Thyroid gland (tissue), 4 donors: ENCODE data around the gene TRIM7. TPM values are rescaled to one million over a fixed set of nuclear protein-coding genes. Genes with fewer than 3 reads are reported as not detected.

Experiments
- DNase-seq, 2 donors: peaks; one replicate each; pipeline ENCODE4 v3.0.0-alpha.2; 2019
- H3K27ac ChIP-seq, 3 donors: fragments of 200-600 bp; sonication (generic); 1 replicate in 2 of 3; 2 replicates in 1 of 3; pipeline ENCODE4 v1.5.1; 2016 to 2019; ENCODE audit warnings: mild to moderate bottlenecking in 1 of 3, moderate library complexity in 1 of 3
- H3K27me3 ChIP-seq: fragments of 200-600 bp; sonication (generic); one replicate; pipeline ENCODE4 v1.5.1; 2019
- H3K36me3 ChIP-seq, 2 donors: fragments of 200-600 bp; sonication (generic); one replicate each; pipeline ENCODE4 v1.5.1; 2016 to 2019
- H3K4me1 ChIP-seq, 2 donors: fragments of 200-600 bp; sonication (generic); one replicate each; pipeline ENCODE4 v1.5.1; 2017 to 2019
- H3K4me3 ChIP-seq, 3 donors: fragments of 200-600 bp; sonication (generic); replicated peaks in 1 of 3; 1 replicate in 2 of 3; 2 replicates in 1 of 3; pipeline ENCODE4 v1.5.1; 2016; ENCODE audit warnings: mild to moderate bottlenecking in 1 of 3
- H3K9me3 ChIP-seq: fragments of 200-600 bp; sonication (generic); one replicate; pipeline ENCODE4 v1.5.1; 2017
- CTCF ChIP-seq, 6 experiments: fragments of 200-600 bp in 3 of 6; fragments of 450-650 bp in 3 of 6; sonication (generic) in 3 of 6; IDR thresholded peaks; one replicate each; pipeline ENCODE4 v1.5.1; 2016 to 2019; ENCODE audit warnings: antibody characterized with exemption in 6 of 6, mild to moderate bottlenecking in 2 of 6, inconsistent platforms in 1 of 6, moderate library complexity in 1 of 6
- POLR2A ChIP-seq, 2 donors: fragments of 450-650 bp; IDR thresholded peaks; one replicate each; pipeline ENCODE4 v1.6.1; 2017; ENCODE audit warnings: antibody characterized with exemption in 2 of 2, mild to moderate bottlenecking in 2 of 2, moderate library complexity in 1 of 2
- WGBS, 2 donors: methylation state at CpG; one replicate each; pipeline ENCODE4 v1.1.5; 2017; 5-methylcytosine and 5-hydroxymethylcytosine counted together
- intact Hi-C: fragments of 100-400 bp; cut with DNase I; formaldehyde crosslinking; loops from one replicate; pipeline ENCODE4 v1.15.1; 2023
- total RNA-seq, 4 donors: library from RNA; depleted of rRNA; stranded (reverse); fragments of >200 nt; gene quantifications; one replicate each; pipeline ENCODE4 v1.2.3, GENCODE V29; 2016

TRIM7 gene
- 10 to 100 TPM; 12.3 to 14.2 (median 13.0) TPM for total RNA-seq

GRCh38 chr5:181204826-181205760 is at the start of gene TRIM7:
Gene TRIM7 (minus strand): TSS chr5:181205196. CDS start chr5:181205110, 86 bp downstream.
- no peaks in the 10 kb centered on the region for H3K27me3 ChIP-seq
- H3K4me3 ChIP-seq: peak within 1 kb of the TSS; percentile 59 to 64 (median 60)
- 4 to 6% methylated on average over 18 to 32 of the region's 94 CpGs for WGBS, 2 donors
- H3K36me3 ChIP-seq: no peaks in the 10 kb centered on the region
- no peak for TF ChIP-seq CTCF (IDR thresholded peaks at IDR 0.05)
- TF ChIP-seq POLR2A (IDR thresholded peaks at IDR 0.05): peak in 1 of 2 donors; percentile 53
- H3K9me3 ChIP-seq: no peaks in the 10 kb centered on the region
- intact Hi-C loops: no loop called here
- H3K4me1 ChIP-seq: peaks cover 12 to 16% of the 10 kb centered on the region in 2 donors
- peak within 1 kb of the TSS; percentile 58 to 83 (median 70) for H3K27ac ChIP-seq
- DNase-seq: peak; percentile 76

- Histone ChIP-seq H3K4me1 (peaks cover 54 to 71% of the 10 kb centered on the region in 2 donors), H3K9me3 (no peaks in the 10 kb centered on the region), H3K27me3 (no peaks in the 10 kb centered on the region), H3K4me3 (peak overlapping the region in 2 of 3 donors; percentile 3 to 79), H3K36me3 (no peaks in the 10 kb centered on the region), H3K27ac (peak overlapping the region; percentile 26 to 95 (median 64))
- intact Hi-C loops: no loop called here
- peak in 1 of 2 donors; percentile 12 for TF ChIP-seq POLR2A (IDR thresholded peaks at IDR 0.05)
- no peak for TF ChIP-seq CTCF (IDR thresholded peaks at IDR 0.05)
- 63 to 73% methylated on average over 4 of the region's 4 CpGs for WGBS, 2 donors
- no peak for DNase-seq
Measured at GRCh38 chr5:181248277-181248676, 43.3 kb upstream of the TRIM7 start.

GRCh38 chr5:181246276-181247049 is 41.5 kb upstream of the TRIM7 start:
- Histone ChIP-seq H3K36me3 (peaks cover 7 to 8% of the 10 kb centered on the region in 2 donors), H3K27me3 (no peaks in the 10 kb centered on the region), H3K4me1 (peaks cover 49 to 67% of the 10 kb centered on the region in 2 donors), H3K9me3 (no peaks in the 10 kb centered on the region), H3K27ac (peak overlapping the region; percentile 93 to 98 (median 95)), H3K4me3 (peak overlapping the region; percentile 23 to 86 (median 79))
- WGBS, 2 donors: 0 to 1% methylated on average over 31 to 47 of the region's 55 CpGs
- intact Hi-C loops: no loop called here
- TF ChIP-seq CTCF (IDR thresholded peaks at IDR 0.05): peak in 2 of 6 experiments; percentile 4 to 5
- peak in 1 of 2 donors; percentile 73 for TF ChIP-seq POLR2A (IDR thresholded peaks at IDR 0.05)
- DNase-seq: peak; percentile 90 to 92

- intact Hi-C loops: no loop called here
- Histone ChIP-seq H3K4me1 (peaks cover 45 to 62% of the 10 kb centered on the region in 2 donors), H3K36me3 (peaks cover 15 to 16% of the 10 kb centered on the region in 2 donors), H3K9me3 (no peaks in the 10 kb centered on the region), H3K4me3 (peak overlapping the region in 2 of 3 donors; percentile 79 to 86), H3K27ac (peak overlapping the region; percentile 93 to 98 (median 95)), H3K27me3 (no peaks in the 10 kb centered on the region)
- DNase-seq: no peak
- TF ChIP-seq POLR2A (IDR thresholded peaks at IDR 0.05): no peak
- no peak for TF ChIP-seq CTCF (IDR thresholded peaks at IDR 0.05)
- 29 to 30% methylated on average over 32 to 34 of the region's 34 CpGs for WGBS, 2 donors
Measured at GRCh38 chr5:181245427-181246275, 40.7 kb upstream of the TRIM7 start.
